ENCODE data around the gene R3HCC1L.

Gene R3HCC1L

DNA sequence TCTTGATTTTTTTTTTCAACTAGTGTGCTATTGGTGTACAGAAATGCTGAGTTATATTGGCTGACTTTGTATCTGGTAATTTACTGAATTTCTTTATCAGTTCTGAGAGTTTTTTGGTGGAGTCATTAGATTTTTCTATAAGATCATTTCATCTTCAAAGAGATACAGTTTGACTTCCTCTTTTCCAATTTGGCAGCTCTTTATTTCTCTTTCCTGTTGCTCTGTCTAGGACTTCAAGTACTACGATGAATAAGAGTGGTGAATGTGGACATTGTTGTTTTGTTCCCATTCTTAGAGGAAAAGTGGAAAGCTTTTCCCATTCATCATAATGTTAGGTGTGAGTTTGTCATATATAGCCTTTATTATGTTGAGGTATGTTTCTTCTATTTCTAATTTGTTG is 83.3 kb downstream of the R3HCC1L start:
- Histone ChIP-seq H3K36me3 (ENCODE audit: control insufficient read depth, low read length) (peaks cover 64% of the 10 kb centered on the region), H3K4me1 (ENCODE audit: control insufficient read depth, low read length) (peaks cover 16% of the 10 kb centered on the region), H3K79me2 (ENCODE audit: control insufficient read depth, low read length) (peaks cover 76% of the 10 kb centered on the region), H3K4me3 (ENCODE audit: low read length) (no peak overlapping the region), H3K9me3 (ENCODE audit: control insufficient read depth, insufficient read depth, low read length) (peaks cover 31% of the 10 kb centered on the region), H3K9me2 (replicated peaks; ENCODE audit: control insufficient read depth, low read length) (no peaks in the 10 kb centered on the region), H3K27me3 (ENCODE audit: control insufficient read depth, low read length) (no peaks in the 10 kb centered on the region), H4K20me1 (ENCODE audit: control insufficient read depth, insufficient read depth, low read depth, low read length) (no peaks in the 10 kb centered on the region), H3K27ac (ENCODE audit: low read depth, low read length) (no peak overlapping the region), H3K4me2 (ENCODE audit: low read length) (peak overlapping the region; percentile 13; the same call in 1 of the 2 replicates), H3F3A (ENCODE audit: control insufficient read depth, insufficient read depth) (peaks cover 7% of the 10 kb centered on the region; the same call in 1 of the 2 replicates)
- TF ChIP-seq, protein P1, sequence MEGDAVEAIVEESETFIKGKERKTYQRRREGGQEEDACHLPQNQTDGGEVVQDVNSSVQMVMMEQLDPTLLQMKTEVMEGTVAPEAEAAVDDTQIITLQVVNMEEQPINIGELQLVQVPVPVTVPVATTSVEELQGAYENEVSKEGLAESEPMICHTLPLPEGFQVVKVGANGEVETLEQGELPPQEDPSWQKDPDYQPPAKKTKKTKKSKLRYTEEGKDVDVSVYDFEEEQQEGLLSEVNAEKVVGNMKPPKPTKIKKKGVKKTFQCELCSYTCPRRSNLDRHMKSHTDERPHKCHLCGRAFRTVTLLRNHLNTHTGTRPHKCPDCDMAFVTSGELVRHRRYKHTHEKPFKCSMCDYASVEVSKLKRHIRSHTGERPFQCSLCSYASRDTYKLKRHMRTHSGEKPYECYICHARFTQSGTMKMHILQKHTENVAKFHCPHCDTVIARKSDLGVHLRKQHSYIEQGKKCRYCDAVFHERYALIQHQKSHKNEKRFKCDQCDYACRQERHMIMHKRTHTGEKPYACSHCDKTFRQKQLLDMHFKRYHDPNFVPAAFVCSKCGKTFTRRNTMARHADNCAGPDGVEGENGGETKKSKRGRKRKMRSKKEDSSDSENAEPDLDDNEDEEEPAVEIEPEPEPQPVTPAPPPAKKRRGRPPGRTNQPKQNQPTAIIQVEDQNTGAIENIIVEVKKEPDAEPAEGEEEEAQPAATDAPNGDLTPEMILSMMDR (IDR thresholded peaks at IDR 0.05; ENCODE audit: low read depth, low read length, poor library complexity, severe bottlenecking): no peak
- TF ChIP-seq EZH2phosphoT487 (IDR thresholded peaks at IDR 0.05; ENCODE audit: borderline replicate concordance, low read length): no peak

DNA sequence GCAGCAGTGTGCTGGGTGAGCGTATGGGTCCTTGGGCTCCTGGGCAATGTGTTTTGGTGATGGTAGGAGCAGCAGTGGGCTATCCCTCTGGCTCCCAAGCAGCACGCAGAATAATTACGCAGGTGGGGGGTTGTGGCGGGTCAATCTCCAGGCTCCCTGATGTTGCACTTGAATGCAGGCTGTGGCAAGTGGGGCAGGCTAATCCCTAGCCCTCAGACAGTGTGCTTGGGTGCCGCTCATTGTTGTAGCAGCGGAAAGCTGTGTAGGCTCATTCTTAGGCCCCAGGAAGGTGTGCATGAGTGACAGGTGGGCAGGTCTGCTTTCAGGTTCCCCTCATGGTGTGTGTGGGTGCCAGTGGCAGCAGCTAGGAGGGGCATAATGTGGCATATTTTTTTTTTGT is 89.4 kb downstream of the R3HCC1L start:
- Histone ChIP-seq H3F3A (ENCODE audit: control insufficient read depth, insufficient read depth) (no peaks in the 10 kb centered on the region), H3K4me3 (ENCODE audit: low read length) (no peak overlapping the region), H3K36me3 (ENCODE audit: control insufficient read depth, low read length) (peaks cover 52% of the 10 kb centered on the region), H3K9me2 (replicated peaks; ENCODE audit: control insufficient read depth, low read length) (no peaks in the 10 kb centered on the region), H3K27ac (ENCODE audit: low read depth, low read length) (no peak overlapping the region), H3K9me3 (ENCODE audit: control insufficient read depth, insufficient read depth, low read length) (peaks cover 26% of the 10 kb centered on the region; the same call in 1 of the 2 replicates), H3K4me2 (ENCODE audit: low read length) (no peak overlapping the region), H4K20me1 (ENCODE audit: control insufficient read depth, insufficient read depth, low read depth, low read length) (no peaks in the 10 kb centered on the region), H3K4me1 (ENCODE audit: control insufficient read depth, low read length) (no peaks in the 10 kb centered on the region), H3K27me3 (ENCODE audit: control insufficient read depth, low read length) (no peaks in the 10 kb centered on the region), H3K79me2 (ENCODE audit: control insufficient read depth, low read length) (peaks cover 68% of the 10 kb centered on the region)
- TF ChIP-seq EZH2phosphoT487 (IDR thresholded peaks at IDR 0.05; ENCODE audit: borderline replicate concordance, low read length): no peak
- TF ChIP-seq, protein P1 (IDR thresholded peaks at IDR 0.05; ENCODE audit: low read depth, low read length, poor library complexity, severe bottlenecking): no peak

DNA sequence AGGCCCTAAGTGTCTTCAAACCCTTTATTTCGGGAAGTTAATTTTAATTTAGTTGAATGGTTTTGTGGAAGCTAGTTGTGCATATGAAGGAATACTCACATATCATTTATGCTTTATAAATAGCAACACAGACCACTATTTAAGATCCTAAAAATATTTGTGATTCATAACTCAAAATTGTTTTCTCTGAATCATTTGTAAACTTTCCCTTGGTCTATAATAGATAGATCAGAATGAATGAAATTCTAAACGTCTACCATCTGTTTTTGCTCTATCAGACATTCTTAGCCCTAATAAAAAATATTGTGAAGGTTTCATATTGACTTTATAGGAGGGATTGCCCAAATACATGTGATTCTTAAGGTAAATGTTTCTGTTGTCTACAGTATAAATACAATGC is 90.1 kb downstream of the R3HCC1L start:
- Histone ChIP-seq H3K27ac (ENCODE audit: low read depth, low read length) (no peak overlapping the region), H3K4me2 (ENCODE audit: low read length) (no peak overlapping the region), H3K27me3 (ENCODE audit: control insufficient read depth, low read length) (no peaks in the 10 kb centered on the region), H3F3A (ENCODE audit: control insufficient read depth, insufficient read depth) (no peaks in the 10 kb centered on the region), H3K36me3 (ENCODE audit: control insufficient read depth, low read length) (peaks cover 46% of the 10 kb centered on the region), H3K9me3 (ENCODE audit: control insufficient read depth, insufficient read depth, low read length) (peaks cover 19% of the 10 kb centered on the region; the same call in 1 of the 2 replicates), H3K4me1 (ENCODE audit: control insufficient read depth, low read length) (no peaks in the 10 kb centered on the region), H4K20me1 (ENCODE audit: control insufficient read depth, insufficient read depth, low read depth, low read length) (no peaks in the 10 kb centered on the region), H3K4me3 (ENCODE audit: low read length) (no peak overlapping the region), H3K79me2 (ENCODE audit: control insufficient read depth, low read length) (peaks cover 61% of the 10 kb centered on the region), H3K9me2 (replicated peaks; ENCODE audit: control insufficient read depth, low read length) (no peaks in the 10 kb centered on the region)
- TF ChIP-seq, protein P1 (IDR thresholded peaks at IDR 0.05; ENCODE audit: low read depth, low read length, poor library complexity, severe bottlenecking): no peak
- no peak for TF ChIP-seq EZH2phosphoT487 (IDR thresholded peaks at IDR 0.05; ENCODE audit: borderline replicate concordance, low read length)

Measured in DOHH2 (cell line).